Neural crest cell (in vitro differentiated cells): ENCODE results near the gene CNDP2. TPM values are rescaled to one million over a fixed set of nuclear protein-coding genes. Genes with fewer than 3 reads are reported as not detected.
"Not testable (repeated sequence)": the region's sequence is repeated elsewhere in the genome, so short reads cannot be mapped to it uniquely, and the experiment has no call there.

Experiments used
- DNase-seq: peaks from one replicate; pipeline ENCODE4 v3.0.0; 2021; ENCODE audit warnings: low read depth, mixed read lengths, low spot score
- H3K27ac Mint-ChIP-seq: one replicate; pipeline ENCODE4 v1.8.0; 2021; ENCODE audit warnings: mild to moderate bottlenecking, mixed read lengths; ENCODE audit not compliant: unreplicated experiment
- H3K27me3 Mint-ChIP-seq: 2 replicates; pipeline ENCODE4 v1.8.0; 2021; ENCODE audit warnings: low read depth, mild to moderate bottlenecking, mixed read lengths
- H3K36me3 Mint-ChIP-seq: 2 replicates; pipeline ENCODE4 v1.8.0; 2021; ENCODE audit warnings: low read depth, mild to moderate bottlenecking, mixed read lengths
- H3K4me1 Mint-ChIP-seq: 2 replicates; pipeline ENCODE4 v1.8.0; 2021; ENCODE audit warnings: mixed read lengths
- H3K4me3 Mint-ChIP-seq: one replicate; pipeline ENCODE4 v1.8.0; 2021; ENCODE audit warnings: mild to moderate bottlenecking, mixed read lengths
- H3K9me3 Mint-ChIP-seq: 2 replicates; pipeline ENCODE4 v1.8.0; 2021; ENCODE audit warnings: mixed read lengths
- total RNA-seq: library from RNA; stranded (reverse); gene quantifications from 2 replicates; pipeline ENCODE4 v1.2.1, GENCODE V29; 2021
- TF ChIP-seq, protein P1 (sequence below): fragments of 200-600 bp; sonication (generic); conservative IDR thresholded peaks from 2 replicates; pipeline ENCODE4 v1.5.0; 2021; ENCODE audit warnings: antibody characterized with exemption, mild to moderate bottlenecking

Gene CNDP2
- total RNA-seq, 1 donor from 2014 or later: 194 TPM

DNA sequence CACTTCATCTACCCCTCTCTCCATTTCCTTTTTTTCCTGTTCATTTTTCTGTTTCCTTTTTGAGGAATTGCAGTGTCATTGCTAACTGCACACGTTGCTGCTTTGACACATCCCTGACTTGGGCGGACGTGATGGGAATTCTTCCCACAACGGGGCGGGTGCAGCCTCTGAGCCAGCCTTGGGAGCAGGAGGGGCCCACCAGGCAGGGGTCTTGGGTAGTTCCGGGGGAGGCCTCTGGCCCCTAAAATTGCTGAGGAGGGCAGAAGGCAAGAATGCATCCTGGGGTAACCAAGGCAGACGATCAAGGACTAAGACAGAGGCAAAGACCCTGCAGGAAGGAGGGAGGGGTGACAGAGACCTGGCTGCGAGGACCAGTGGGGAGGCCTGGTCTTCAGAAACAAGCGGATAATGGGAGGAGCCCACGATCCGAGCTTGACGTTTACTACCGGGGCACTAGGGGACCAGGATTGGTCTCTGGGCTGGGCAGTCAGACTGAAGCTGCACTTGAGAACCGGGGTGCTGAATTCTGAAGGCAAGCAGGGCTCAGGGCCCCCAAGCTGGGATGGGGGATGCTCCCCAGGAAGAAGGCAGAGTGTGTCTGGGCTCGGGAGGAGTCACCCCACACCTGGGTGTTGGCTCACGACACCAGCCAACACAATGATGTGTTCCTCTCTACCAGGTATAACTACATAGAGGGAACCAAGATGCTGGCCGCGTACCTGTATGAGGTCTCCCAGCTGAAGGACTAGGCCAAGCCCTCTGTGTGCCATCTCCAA is 23.3 kb downstream of the CNDP2 start:
- Mint-ChIP-seq H3K4me3 (no peak overlapping the region), H3K4me1 (peaks cover 20% of the 10 kb centered on the region), H3K9me3 (peaks cover 2% of the 10 kb centered on the region), H3K36me3 (peaks cover 63% of the 10 kb centered on the region), H3K27ac (no peak overlapping the region), H3K27me3 (no peaks in the 10 kb centered on the region)
- DNase-seq: no peak
- TF ChIP-seq, protein P1, sequence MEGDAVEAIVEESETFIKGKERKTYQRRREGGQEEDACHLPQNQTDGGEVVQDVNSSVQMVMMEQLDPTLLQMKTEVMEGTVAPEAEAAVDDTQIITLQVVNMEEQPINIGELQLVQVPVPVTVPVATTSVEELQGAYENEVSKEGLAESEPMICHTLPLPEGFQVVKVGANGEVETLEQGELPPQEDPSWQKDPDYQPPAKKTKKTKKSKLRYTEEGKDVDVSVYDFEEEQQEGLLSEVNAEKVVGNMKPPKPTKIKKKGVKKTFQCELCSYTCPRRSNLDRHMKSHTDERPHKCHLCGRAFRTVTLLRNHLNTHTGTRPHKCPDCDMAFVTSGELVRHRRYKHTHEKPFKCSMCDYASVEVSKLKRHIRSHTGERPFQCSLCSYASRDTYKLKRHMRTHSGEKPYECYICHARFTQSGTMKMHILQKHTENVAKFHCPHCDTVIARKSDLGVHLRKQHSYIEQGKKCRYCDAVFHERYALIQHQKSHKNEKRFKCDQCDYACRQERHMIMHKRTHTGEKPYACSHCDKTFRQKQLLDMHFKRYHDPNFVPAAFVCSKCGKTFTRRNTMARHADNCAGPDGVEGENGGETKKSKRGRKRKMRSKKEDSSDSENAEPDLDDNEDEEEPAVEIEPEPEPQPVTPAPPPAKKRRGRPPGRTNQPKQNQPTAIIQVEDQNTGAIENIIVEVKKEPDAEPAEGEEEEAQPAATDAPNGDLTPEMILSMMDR: no peak

DNA sequence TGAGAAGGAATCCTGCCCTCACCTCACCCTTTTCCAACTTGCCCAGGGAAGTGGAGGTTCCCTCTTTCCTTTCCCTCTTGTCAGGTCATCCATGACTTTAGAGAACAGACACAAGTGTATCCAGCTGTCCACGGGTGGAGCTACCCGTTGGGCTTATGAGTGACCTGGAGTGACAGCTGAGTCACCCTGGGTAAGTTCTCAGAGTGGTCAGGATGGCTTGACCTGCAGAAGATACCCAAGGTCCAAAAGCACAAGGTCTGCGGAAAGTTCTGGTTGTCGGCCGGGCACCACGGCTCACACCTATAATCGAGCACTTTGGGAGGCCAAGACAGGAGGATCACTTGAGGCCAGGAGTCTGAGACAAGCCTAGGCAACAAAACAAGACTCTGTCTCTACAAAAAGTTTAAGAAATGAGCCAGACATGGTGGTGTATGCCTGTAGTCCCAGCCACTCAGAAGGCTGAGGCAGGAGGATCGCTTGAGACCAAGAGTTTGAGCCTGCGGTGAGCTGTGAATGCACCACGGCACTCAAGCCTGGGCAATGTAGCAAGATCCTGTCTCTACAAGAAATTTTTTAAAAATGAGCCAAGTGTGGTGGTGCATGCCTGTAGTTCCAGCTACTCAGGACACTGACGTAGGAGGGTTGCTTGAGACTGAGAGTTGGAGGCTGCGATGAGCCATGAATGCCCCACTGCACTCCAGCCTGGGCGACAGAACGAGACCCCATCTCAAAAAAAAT is 24.1 kb downstream of the CNDP2 start:
- peaks cover 20% of the 10 kb centered on the region for H3K4me1 Mint-ChIP-seq
- TF ChIP-seq, protein P1: no peak

DNA sequence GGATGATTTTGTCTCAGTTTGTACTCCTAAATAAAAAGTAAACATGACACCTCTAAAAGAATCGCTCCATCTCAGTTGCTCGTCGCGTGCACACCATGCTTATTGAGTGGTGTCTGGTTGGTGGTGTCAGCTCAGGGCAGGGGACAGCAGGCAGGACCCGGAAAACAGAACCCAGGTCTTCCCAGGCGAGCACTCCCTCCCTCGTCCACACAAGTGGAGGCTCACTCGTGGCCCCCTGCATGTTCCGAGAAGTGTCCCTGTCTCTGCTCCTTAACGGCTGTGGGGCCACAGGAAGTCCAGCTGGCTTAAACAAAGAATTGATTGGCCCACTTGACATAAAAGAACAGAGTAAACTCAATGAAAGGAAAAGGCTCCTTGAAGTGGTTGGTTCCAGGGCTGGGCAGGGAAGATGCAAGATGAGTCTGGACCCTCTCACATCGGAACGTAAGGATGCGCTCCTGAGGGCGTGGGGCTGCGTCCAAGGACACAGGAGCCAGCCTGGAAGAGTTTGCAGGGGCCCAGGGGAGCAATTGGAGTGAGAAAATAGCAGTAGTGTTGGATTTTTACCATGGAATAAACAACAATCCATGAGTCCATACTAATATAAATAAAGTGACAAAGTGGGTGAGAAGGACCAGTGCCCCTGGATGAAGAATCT is 25.0 kb downstream of the CNDP2 start:
- Mint-ChIP-seq H3K36me3 (peaks cover 60% of the 10 kb centered on the region), H3K4me3 (no peak overlapping the region), H3K27ac (no peak overlapping the region), H3K4me1 (peaks cover 20% of the 10 kb centered on the region), H3K27me3 (no peaks in the 10 kb centered on the region), H3K9me3 (peaks cover 2% of the 10 kb centered on the region)
- DNase-seq: no peak
- TF ChIP-seq, protein P1: no peak

More for the DNA sequence above, 24.1 kb downstream of the CNDP2 start:
- H3K36me3 Mint-ChIP-seq: peaks cover 58% of the 10 kb centered on the region
- no peak for DNase-seq
- peaks cover 2% of the 10 kb centered on the region for H3K9me3 Mint-ChIP-seq
- no peaks in the 10 kb centered on the region for H3K27me3 Mint-ChIP-seq
- no peak overlapping the region for H3K27ac Mint-ChIP-seq
- H3K4me3 Mint-ChIP-seq: no peak overlapping the region

DNA sequence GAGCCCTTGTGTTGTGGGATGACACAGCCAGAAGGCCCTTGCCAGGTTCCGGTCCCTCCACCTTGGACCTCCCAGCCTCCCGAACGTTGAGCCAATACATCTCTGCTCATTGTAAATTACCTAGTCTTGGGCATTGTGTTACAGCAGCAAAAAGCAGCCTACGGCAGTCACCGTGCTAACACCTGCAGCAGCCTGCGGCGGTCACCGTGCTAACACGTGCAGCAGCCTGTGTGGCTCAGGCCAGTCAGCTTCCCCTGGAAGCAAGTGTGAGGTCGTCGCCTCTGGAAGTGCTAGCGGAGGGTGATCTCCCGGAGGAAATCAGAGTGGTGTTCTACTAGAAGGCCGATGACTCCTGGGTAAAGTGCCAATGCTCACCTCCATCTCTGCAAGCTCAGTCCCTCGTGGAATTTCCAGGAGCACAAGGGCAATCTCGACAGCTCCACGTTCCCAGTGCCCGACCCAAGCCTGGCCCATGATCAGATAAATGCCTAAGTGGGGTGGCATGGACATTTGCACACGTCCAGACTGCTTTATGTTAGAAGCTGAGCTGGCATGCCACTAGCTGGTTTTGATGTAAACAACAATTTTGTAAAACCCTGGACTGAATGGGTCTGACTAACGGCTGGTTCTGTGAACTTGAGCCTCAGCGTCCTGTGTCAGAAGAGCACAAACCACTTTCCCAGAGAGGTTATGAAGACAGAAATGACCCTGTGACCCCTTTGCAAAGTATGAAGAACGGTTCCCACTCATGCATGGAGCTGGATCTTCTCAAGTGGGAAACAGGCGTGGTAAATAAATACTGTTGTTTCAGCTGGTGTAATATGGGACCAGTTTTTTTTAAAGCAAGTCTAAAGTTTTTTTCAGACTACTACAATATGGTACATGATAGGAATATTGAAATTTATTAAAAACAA is 26.7 kb downstream of the CNDP2 start:
- no peaks in the 10 kb centered on the region for H3K27me3 Mint-ChIP-seq
- DNase-seq: no peak
- TF ChIP-seq, protein P1: no peak
- H3K4me3 Mint-ChIP-seq: no peak overlapping the region
- peaks cover 2% of the 10 kb centered on the region for H3K9me3 Mint-ChIP-seq
- H3K4me1 Mint-ChIP-seq: peaks cover 20% of the 10 kb centered on the region
- no peak overlapping the region for H3K27ac Mint-ChIP-seq
- peaks cover 60% of the 10 kb centered on the region for H3K36me3 Mint-ChIP-seq

DNA sequence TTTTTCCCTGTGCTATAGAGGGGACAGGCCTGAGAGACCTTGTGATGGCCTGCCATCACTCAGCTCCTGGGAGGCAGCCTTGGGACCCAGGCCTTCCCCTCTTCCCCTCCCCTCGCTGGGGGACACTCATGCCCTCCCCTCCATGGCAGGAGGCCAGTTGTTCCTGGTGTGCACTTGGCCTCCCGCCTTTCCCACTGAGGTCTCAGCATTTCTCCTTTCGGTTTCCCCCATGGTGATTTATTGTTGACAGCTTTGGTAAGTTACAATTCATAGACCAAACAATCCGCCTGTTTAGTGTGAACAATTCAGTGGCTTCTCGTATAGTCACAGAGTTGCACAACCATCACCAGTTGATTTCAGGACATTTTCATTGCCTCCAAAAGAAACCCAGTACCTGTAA is 27.9 kb downstream of the CNDP2 start:
- no peaks in the 10 kb centered on the region for H3K27me3 Mint-ChIP-seq
- H3K27ac Mint-ChIP-seq: no peak overlapping the region
- peaks cover 55% of the 10 kb centered on the region for H3K36me3 Mint-ChIP-seq

DNA sequence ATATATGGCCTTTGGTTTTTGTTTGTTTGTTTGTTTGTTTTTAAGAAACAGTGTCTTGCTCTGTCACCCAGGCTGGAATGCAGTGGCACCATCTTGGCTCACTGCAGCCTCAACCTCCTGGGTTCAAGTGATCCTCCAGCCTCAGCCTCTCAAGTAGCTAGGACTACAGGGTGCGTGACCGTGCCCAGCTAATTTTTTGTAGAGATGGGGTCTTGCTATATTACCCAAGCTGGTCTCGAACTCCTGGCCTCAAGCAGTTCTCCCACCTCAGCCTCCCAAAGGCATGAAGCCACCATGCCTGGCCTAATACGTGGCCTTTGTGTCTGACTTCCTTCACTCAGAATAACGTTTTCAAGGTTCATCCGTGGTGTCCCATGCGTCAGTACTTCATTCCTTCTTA is 28.8 kb downstream of the CNDP2 start:
- not testable (repeated sequence) for H3K27me3 Mint-ChIP-seq, H3K27ac Mint-ChIP-seq, H3K4me3 Mint-ChIP-seq, H3K9me3 Mint-ChIP-seq, DNase-seq
- H3K36me3 Mint-ChIP-seq: peaks cover 47% of the 10 kb centered on the region
- peaks cover 25% of the 10 kb centered on the region for H3K4me1 Mint-ChIP-seq

More for the DNA sequence above, 27.9 kb downstream of the CNDP2 start:
- H3K4me3 Mint-ChIP-seq: no peak overlapping the region
- TF ChIP-seq, protein P1: no peak
- peaks cover 25% of the 10 kb centered on the region for H3K4me1 Mint-ChIP-seq
- no peak for DNase-seq
- peaks cover 2% of the 10 kb centered on the region for H3K9me3 Mint-ChIP-seq
